ENCODE measurements around the gene CSF1.

Gene CSF1

DNA sequence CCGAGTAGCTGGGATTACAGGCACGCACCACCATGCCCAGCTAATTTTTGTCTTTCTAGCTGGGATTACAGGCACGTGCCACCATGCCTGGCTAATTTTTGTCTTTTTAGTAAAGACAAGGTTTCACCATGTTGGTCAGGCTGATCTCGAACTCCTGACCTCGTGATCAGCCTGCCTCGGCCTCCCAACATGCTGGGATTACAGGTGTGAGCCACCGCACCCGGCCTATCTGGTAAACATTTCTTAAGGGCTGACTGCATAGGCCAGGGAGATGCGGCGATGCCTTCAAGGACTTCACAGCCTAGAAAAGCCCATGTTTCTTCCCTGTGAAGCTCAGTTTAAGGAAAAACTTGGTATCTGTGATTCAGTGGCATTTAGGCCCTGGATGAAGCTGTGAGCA lies 9.7 kb downstream of the CSF1 start:
- DNase-seq, result peak in 1 of 2 experiments; percentile 10

GRCh38 chr1:109922326-109922725 lies 11.7 kb downstream of the CSF1 start:
- DNase-seq, result no peak

- DNase-seq, result no peak
Observed at GRCh38 chr1:109923131-109923945, 12.7 kb downstream of the CSF1 start.

DNA sequence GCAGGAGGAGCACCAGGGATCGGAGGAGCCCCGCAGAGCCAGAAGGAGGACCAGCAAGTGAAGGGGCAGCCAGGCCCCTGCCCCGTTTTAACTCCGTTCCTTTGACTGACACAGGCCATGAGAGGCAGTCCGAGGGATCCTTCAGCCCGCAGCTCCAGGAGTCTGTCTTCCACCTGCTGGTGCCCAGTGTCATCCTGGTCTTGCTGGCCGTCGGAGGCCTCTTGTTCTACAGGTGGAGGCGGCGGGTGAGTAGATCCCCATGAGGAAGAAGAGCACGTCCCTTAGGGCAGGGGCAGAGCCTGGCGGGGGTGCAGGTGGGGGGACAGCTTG lies 13.3 kb downstream of the CSF1 start:
- no peak for DNase-seq

DNA sequence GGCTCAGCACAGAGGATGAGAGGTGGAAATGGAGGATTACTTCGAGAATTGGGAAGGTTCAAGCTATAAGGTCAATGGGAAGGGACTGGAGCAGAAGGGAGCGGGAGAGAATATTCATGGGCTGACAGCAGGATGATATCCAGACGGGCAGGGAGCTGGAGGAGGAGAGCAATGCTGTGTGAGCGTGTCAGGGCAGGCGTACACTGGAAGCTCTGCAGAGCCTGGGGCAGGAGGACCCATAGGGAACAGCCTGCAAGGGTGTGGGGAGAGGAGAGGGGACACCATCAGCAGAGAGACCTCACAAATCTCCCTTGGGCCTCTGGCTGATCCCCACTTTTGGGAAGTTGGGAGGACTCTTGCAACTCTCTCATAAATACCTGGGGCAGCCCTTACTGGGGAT lies 13.7 kb downstream of the CSF1 start:
- DNase-seq, result no peak

- no peak for DNase-seq
Observed at GRCh38 chr1:109925159-109925990, 14.7 kb downstream of the CSF1 start.

DNA sequence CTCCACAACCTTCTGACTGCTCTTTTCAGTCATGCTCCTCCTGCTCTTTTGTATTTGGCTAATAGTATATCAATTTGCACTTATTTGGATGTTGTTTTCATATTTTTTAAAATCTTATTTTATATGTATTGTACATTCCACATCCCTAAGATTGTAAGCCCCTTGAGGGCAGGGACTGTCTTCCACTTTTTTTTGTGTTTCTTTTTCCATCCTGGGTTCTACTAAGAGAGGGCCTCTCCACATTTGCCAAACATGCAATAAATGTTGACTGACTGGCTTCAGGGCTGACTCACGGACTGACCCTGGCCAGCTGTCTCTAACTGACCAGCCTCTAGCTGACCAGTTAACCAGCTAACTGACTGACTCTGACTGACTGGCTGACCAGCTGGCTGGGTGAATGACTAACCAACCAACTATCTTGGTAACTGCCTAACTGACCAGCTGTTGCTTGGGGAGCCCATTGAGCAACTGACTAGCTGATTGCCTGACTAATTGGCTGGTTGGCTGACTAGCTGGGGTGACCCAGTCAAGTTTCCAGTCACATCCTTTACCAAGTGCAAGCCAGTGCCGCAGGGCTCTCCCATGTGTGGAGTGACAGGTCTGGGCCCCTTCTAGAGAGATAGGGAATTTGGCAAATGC lies 16.1 kb downstream of the CSF1 start:
- DNase-seq, result no peak

DNA sequence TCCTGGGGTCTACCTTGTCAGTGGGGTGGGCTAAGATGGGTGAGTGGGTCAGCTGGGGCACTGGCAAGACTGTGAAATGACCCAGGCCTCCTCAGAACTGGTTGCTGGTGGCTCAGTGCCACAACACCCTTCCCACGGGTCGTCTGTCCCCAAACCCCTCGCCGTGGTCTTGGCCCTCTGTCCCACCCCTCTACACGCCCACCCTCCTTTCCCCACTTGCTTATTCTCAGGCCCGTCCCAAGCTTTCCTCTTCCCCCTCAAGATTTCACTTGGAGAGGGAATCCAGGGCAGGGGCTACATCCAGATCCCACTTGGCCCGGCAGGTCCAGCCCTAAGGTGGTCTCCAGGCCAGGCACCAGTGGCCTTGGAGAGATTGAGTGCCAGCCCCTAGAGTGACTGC lies 16.7 kb downstream of the CSF1 start:
- no peak for DNase-seq

GRCh38 chr1:109927911-109928321 lies 17.3 kb downstream of the CSF1 start:
- DNase-seq, result no peak

GRCh38 chr1:109928591-109929111 lies 18.0 kb downstream of the CSF1 start:
- DNase-seq, result no peak

DNA sequence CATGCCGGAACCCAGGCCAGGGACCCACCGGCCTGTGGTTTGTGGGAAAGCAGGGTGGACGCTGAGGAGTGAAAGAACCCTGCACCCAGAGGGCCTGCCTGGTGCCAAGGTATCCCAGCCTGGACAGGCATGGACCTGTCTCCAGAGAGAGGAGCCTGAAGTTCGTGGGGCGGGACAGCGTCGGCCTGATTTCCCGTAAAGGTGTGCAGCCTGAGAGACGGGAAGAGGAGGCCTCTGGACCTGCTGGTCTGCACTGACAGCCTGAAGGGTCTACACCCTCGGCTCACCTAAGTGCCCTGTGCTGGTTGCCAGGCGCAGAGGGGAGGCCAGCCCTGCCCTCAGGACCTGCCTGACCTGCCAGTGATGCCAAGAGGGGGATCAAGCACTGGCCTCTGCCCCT lies 18.5 kb downstream of the CSF1 start:
- DNase-seq, result no peak

DNA sequence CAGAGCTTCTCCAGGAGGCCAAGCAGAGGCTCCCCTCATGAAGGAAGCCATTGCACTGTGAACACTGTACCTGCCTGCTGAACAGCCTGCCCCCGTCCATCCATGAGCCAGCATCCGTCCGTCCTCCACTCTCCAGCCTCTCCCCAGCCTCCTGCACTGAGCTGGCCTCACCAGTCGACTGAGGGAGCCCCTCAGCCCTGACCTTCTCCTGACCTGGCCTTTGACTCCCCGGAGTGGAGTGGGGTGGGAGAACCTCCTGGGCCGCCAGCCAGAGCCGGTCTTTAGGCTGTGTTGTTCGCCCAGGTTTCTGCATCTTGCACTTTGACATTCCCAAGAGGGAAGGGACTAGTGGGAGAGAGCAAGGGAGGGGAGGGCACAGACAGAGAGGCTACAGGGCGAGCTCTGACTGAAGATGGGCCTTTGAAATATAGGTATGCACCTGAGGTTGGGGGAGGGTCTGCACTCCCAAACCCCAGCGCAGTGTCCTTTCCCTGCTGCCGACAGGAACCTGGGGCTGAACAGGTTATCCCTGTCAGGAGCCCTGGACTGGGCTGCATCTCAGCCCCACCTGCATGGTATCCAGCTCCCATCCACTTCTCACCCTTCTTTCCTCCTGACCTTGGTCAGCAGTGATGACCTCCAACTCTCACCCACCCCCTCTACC lies 19.1 kb downstream of the CSF1 start:
- no peak for DNase-seq

DNA sequence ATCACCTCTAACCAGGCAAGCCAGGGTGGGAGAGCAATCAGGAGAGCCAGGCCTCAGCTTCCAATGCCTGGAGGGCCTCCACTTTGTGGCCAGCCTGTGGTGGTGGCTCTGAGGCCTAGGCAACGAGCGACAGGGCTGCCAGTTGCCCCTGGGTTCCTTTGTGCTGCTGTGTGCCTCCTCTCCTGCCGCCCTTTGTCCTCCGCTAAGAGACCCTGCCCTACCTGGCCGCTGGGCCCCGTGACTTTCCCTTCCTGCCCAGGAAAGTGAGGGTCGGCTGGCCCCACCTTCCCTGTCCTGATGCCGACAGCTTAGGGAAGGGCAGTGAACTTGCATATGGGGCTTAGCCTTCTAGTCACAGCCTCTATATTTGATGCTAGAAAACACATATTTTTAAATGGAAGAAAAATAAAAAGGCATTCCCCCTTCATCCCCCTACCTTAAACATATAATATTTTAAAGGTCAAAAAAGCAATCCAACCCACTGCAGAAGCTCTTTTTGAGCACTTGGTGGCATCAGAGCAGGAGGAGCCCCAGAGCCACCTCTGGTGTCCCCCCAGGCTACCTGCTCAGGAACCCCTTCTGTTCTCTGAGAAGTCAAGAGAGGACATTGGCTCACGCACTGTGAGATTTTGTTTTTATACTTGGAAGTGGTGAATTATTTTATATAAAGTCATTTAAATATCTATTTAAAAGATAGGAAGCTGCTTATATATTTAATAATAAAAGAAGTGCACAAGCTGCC lies 19.8 kb downstream of the CSF1 start:
- DNase-seq, result no peak

DNA sequence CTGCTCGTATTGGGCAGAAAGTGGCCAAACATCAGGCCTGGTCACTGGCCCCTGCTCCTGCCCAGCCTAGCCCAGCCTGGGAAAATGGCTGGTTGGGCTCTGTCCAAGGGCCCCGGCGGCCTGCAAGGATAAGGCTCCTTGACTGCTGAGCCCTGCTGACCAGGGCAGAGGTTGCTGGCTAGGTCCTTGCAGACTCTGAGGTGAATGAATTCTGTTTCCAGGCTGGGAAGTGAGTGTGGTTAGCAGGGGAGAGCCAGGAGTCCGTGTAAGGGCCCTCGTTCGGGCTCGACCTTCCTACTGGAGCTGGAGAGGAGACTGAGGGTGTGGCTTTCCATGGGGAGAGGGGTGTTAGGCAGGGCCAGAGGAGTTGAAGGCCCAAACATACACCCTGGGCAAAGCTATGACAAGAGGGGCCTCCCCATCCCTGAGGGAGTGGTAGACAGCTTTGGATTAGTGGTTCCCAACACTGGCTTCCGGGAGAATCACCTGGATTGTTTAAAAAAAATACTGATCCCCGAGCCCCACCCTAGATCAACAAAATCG lies 20.6 kb downstream of the CSF1 start:
- DNase-seq, result no peak

DNA sequence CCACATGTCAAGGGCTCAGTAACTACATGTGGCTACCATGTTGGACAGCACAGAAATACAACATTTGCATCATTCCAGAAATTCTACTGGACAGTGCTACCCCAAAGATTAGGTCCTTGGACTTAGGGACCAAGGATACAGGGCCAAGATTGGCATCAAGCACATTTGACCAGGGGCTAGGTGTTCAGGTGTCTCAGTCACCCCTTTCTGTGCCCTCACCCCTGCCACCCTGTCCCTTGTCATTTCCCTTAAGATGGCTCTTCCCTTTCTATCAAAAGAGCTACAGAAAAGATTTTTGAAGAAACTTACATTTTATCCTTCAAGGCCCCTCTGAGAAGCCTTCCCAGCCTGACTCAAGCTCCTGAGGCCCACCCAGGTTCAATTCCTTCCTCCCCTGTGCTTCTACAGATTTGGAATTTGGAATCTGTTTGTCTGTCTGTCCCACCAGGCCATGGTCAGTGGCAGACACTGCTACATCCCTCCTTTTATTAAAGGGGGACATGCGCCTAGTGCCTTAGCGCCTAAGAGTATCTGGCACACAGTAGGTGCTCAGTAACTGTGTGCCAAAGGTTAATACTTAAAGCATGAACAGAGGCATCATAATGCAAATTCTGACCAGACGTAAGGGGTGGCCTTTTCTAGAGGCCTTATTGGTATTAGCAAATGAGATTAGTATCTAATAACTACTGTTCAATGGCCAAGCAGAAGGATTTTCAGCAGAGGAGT lies 21.4 kb downstream of the CSF1 start:
- no peak for DNase-seq

DNA sequence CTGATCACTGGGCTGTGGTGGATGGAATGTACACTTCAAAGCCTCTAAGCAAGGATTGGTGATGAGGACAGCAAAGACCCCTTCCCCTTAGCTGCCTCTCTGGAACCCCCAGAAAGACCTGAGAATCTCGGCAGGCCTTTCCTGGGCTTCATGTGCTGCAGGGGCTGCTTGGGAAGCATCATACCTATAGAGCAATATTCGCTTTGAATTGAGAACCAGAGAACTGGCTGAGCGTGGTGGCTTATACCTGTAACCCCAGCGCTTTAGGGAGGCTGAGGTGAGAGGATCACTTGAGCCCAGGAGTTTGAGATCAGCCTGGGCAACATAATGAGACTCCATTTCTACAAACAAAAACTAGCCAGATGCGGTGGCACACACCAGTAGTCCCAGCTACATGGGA lies 22.0 kb downstream of the CSF1 start:
- DNase-seq, result no peak

DNA sequence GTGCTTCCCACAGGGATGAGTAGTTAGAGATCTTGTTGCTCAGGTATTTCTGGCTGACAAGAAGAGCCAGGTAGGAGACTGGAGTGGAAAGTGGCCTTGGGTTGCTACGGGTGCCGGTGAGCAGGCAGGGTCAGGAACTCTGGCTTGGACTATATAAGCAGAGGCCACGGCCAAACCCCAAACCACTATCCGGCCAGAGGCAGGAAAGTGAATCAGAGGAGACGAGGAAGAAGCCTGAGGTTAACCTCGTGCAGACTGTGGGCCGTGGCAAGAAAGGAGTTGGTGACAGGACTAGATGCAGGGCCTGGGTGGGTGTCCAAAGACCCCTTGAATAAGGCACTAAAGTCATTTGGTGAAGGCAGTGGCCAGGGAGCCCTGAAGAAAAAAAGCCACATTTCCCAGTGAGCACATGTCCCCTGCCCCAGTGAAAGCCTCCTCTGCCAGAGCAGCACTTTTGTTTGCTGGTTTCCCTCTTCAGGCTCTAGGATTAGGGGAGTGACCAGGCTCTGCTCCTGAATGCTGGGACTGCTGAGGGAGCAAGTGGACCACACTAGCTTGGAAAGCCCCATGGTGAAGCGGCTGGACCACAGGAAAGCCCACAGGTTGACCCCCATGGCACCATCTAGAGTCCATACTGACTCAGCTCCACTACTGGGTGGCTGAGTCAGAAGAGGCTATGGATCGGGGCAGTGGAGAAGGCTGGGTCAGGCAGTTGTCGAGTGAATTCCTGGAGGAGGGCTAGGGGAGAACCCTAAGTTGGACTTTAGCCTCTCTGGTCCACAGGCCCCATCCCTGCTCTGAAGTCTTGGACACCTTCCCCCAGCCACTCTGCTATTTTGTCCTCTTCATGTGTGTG lies 23.4 kb downstream of the CSF1 start:
- DNase-seq, result no peak

GRCh38 chr1:109935451-109935900 lies 24.8 kb downstream of the CSF1 start:
- DNase-seq, result no peak

- no peak for DNase-seq
Observed at GRCh38 chr1:109937738-109938137, 27.1 kb downstream of the CSF1 start.

DNA sequence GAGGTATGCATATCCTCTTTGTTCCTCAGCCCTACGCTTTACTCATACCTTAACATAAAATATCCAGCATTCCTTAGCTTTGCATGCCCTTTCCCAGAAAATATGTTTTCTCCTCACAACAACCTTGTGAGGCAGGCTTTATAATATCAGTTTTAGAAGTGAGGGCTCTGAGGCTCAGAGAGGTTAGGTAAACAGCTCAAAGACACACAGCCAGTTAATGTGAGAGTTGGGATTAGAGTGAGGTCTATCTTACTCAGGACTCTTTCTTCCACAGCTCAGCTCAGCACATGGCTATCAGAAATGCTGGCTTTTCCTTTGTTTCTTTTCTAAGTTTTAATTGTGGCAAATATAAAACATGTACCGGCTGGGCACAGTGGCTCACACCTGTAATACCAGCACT lies 27.9 kb downstream of the CSF1 start:
- DNase-seq, result no peak

All from activated T-cell treated with anti-CD3 and anti-CD28 coated beads, Interleukin-2, amount 50 U/mL, for 48 hours (primary cell).